Activated B cell treated with CpG ODN at 0.5 μM for 24 hours (primary cell): ENCODE results near the gene SEPTIN5. TPM values are rescaled to one million over a fixed set of nuclear protein-coding genes. Genes with fewer than 3 reads are reported as not detected.

Experiments
- ATAC-seq: fragments of 200-7000 bp; cut with Tn5 transposase; one replicate; pipeline ENCODE4 v1.10.0; 2021; ENCODE audit warnings: low read depth, mild to moderate bottlenecking, moderate library complexity
- CTCF ChIA-PET: fragments of 350-600 bp; sonication (Branson Sonifier 250); formaldehyde crosslinking; loops from one replicate; lab custom pipeline; 2021; ENCODE audit warnings: antibody characterized with exemption; lab: Charles Lee
- POLR2A ChIA-PET: fragments of 350-600 bp; sonication (Branson Sonifier 250); formaldehyde crosslinking; loops from one replicate; lab custom pipeline; 2021; ENCODE audit warnings: antibody characterized with exemption; lab: Charles Lee
- DNase-seq: peaks from one replicate; pipeline ENCODE4 v3.0.0; 2022
- H3K27ac Mint-ChIP-seq: one replicate; pipeline ENCODE4 v1.8.0; 2020; ENCODE audit warnings: mixed read lengths
- H3K27me3 Mint-ChIP-seq: one replicate; pipeline ENCODE4 v1.8.0; 2021; ENCODE audit warnings: mixed read lengths
- H3K36me3 Mint-ChIP-seq: one replicate; pipeline ENCODE4 v1.8.0; 2021; ENCODE audit warnings: low read depth, mixed read lengths
- H3K4me1 Mint-ChIP-seq: one replicate; pipeline ENCODE4 v1.8.0; 2021; ENCODE audit warnings: mixed read lengths
- H3K4me3 Mint-ChIP-seq: one replicate; pipeline ENCODE4 v1.8.0; 2020; ENCODE audit warnings: mild to moderate bottlenecking, mixed read lengths
- H3K9me3 Mint-ChIP-seq: one replicate; pipeline ENCODE4 v1.8.0; 2020; ENCODE audit warnings: mixed read lengths
- intact Hi-C: fragments of 100-400 bp; cut with micrococcal nuclease; formaldehyde crosslinking; loops from one replicate; pipeline ENCODE4 v1.15.1; 2024
- total RNA-seq: library from RNA; stranded (reverse); gene quantifications from 2 replicates; pipeline ENCODE4 v1.2.3, GENCODE V29; 2022
- TF ChIP-seq, protein P1 (sequence below): fragments of 200-600 bp; IDR thresholded peaks from one replicate; pipeline ENCODE4 v1.8.0; 2022; ENCODE audit warnings: antibody characterized with exemption, mild to moderate bottlenecking

The SEPTIN5 gene
- total RNA-seq, 1 donor from 2014 or later, result not detected

DNA sequence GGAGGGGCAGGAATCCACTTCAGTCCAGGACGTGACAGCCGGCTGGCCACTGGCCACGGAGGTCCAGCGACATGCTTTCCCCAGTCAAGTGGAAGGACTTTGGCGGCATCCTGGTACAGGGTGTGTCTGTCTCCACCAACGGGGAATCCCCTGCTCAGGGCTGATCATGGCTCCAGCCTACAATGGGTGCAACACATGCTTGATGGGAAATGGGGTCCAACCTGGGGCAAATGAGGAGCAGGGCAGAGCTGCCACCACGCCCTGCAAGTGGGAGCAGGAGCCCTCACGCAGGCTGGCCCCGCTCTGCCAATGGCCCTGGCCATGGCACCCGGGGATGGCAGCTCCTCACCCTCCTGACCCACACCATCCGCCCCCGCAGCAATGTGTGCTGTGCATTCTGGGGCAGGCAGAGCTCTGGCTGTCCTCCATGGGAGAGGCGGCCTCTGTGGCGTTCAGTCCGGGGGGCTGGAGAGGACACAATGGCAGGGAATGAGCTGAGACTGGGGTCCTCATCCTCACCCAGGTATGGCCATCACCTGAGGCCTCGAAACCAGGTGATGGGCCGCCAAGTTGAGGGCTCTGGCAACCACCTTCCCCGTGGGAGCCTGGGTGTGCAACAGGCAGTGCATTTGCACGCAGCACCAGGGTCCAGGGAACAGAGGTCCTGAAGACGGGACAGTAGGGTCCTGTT is 5.8 kb upstream of the SEPTIN5 start:
- peaks cover 9% of the 10 kb centered on the region for H3K27me3 Mint-ChIP-seq
- H3K4me3 Mint-ChIP-seq, result no peak overlapping the region
- ATAC-seq (no peak), DNase-seq (no peak)
- H3K27ac Mint-ChIP-seq, result no peak overlapping the region
- TF ChIP-seq, protein P1, sequence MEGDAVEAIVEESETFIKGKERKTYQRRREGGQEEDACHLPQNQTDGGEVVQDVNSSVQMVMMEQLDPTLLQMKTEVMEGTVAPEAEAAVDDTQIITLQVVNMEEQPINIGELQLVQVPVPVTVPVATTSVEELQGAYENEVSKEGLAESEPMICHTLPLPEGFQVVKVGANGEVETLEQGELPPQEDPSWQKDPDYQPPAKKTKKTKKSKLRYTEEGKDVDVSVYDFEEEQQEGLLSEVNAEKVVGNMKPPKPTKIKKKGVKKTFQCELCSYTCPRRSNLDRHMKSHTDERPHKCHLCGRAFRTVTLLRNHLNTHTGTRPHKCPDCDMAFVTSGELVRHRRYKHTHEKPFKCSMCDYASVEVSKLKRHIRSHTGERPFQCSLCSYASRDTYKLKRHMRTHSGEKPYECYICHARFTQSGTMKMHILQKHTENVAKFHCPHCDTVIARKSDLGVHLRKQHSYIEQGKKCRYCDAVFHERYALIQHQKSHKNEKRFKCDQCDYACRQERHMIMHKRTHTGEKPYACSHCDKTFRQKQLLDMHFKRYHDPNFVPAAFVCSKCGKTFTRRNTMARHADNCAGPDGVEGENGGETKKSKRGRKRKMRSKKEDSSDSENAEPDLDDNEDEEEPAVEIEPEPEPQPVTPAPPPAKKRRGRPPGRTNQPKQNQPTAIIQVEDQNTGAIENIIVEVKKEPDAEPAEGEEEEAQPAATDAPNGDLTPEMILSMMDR, result no peak
- intact Hi-C loops, result no loop called here
- POLR2A ChIA-PET, result no interaction called here
- no peaks in the 10 kb centered on the region for H3K9me3 Mint-ChIP-seq
- CTCF ChIA-PET, result no interaction called here
- H3K4me1 Mint-ChIP-seq, result no peaks in the 10 kb centered on the region
- H3K36me3 Mint-ChIP-seq, result no peaks in the 10 kb centered on the region

DNA sequence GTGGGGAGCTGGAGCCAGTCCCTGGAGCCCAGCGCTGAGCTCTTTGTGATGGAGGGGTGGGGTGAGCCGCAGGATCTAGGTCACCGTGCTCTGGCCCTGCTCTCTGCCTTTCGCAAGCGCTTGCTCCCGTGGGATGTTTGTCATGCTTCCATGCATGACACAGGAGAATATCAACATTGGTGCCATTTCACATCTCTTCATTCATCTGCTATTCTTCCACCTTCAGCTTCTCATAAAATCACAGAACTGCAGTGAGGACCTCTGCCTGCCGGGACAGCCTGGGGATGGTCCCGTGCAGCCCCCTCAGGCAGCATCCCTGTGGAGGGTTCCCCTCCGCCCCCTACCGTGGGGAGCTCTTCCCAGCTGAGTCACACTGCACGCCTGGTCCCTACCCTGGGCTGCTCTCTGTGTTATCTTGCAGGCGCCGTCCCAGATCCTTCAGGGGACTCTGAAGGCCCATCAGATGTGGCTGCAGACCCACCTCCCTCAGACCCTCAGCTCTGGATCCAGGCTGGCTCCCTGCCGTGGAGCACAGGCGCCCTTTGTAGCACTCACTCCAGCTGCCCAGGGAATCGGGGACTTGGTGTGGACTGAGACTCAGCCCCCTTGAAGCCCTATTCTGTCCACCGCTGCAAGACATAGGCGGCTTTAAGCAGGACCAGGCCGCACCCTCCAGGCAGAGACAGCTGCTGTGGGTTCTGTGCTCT is 5.1 kb upstream of the SEPTIN5 start:
- Mint-ChIP-seq H3K36me3 (no peaks in the 10 kb centered on the region), H3K4me1 (peaks cover 2% of the 10 kb centered on the region), H3K27ac (no peak overlapping the region), H3K9me3 (no peaks in the 10 kb centered on the region), H3K27me3 (peaks cover 12% of the 10 kb centered on the region), H3K4me3 (no peak overlapping the region)
- TF ChIP-seq, protein P1, result no peak
- ATAC-seq (no peak), DNase-seq (no peak)
- intact Hi-C loops, result no loop called here
- ChIA-PET CTCF (no interaction called here), POLR2A (no interaction called here)

DNA sequence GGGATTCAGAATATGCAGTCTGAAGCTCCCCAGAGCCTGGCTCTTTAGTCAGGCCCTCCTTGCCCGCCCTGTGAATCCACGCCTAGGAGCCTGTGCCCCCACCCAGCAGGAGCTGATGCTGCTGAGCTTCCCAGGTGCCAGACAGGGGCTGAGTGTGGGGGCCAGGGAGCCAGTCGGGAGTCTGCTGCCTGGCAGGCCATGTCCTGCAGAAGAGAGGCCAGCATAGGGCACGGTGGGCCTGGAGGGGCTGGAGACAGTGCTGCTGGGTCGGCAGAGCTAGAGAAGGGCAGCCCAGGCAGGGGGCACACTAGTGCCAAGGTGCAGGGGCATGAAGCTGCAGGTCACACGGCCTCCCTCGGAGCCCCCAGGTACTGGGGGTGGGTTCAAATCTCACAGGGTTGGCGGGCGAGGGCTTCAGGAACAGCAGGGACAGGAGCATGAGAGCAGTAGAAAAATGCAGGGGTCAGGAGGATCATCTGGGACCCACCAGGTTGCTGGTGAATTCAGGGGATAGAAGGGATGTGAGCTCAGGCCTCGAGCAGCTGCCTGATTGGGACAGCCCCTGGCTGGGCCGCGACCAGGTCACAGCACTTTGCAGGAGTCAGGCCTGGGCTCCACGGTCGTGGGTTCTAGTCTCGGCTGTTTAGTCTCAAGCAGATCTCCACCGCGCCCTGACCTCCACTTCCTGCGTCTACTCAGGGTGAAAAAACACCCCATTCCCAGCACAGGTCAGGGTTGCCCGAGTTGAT is 4.1 kb upstream of the SEPTIN5 start:
- H3K27ac Mint-ChIP-seq, result no peak overlapping the region
- no peaks in the 10 kb centered on the region for H3K36me3 Mint-ChIP-seq
- intact Hi-C loops, result no loop called here
- H3K27me3 Mint-ChIP-seq, result peaks cover 12% of the 10 kb centered on the region
- CTCF ChIA-PET, result no interaction called here
- TF ChIP-seq, protein P1, result no peak
- DNase-seq (no peak), ATAC-seq (no peak)
- POLR2A ChIA-PET, result no interaction called here
- H3K4me3 Mint-ChIP-seq, result no peak overlapping the region
- H3K9me3 Mint-ChIP-seq, result no peaks in the 10 kb centered on the region
- H3K4me1 Mint-ChIP-seq, result peaks cover 3% of the 10 kb centered on the region

DNA sequence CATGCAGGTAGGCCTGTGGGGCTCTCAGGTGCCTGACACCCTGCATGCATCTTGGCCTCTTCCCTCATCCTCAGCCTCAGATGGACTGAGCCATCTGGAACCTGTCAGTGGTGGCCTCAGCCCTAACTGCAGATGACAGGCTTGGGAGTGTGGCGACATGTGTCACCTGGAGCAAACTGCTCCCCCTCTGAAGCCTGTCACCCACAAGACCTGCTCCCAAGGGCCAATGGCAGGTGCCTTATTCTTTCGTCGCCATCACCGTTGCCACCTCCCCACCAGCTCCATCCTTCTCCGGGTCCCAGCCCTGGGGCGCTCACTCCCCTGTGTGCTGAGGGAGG is 3.6 kb upstream of the SEPTIN5 start:
- H3K9me3 Mint-ChIP-seq, result no peaks in the 10 kb centered on the region
- peaks cover 3% of the 10 kb centered on the region for H3K4me1 Mint-ChIP-seq
- intact Hi-C loops, result no loop called here
- H3K4me3 Mint-ChIP-seq, result no peak overlapping the region
- ChIA-PET POLR2A (no interaction called here), CTCF (no interaction called here)
- H3K27ac Mint-ChIP-seq, result no peak overlapping the region
- no peaks in the 10 kb centered on the region for H3K36me3 Mint-ChIP-seq
- TF ChIP-seq, protein P1, result no peak
- no peak for ATAC-seq
- no peak for DNase-seq
- peaks cover 14% of the 10 kb centered on the region for H3K27me3 Mint-ChIP-seq

DNA sequence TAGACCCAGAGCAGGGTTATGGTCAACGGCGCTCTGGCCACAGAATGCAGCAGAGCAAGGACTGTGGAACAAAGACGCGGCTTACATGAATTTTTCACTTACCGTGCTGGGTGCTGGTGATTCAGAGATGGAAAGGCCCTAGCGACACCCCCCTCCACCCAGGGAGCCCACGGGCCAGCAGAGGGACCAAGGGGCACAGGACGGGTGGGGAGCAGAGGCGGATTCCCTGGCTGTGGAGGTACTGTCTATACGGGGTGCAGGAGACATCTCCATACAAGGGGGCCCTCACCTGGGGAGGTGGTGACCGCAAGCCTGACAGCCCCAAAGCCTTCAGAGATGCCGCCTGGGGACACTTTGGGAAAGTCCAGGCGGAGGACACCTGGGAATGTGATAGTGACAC is 1.1 kb upstream of the SEPTIN5 start:
- no peak overlapping the region for H3K27ac Mint-ChIP-seq
- no peak for ATAC-seq
- DNase-seq, result no peak
- peak overlapping the region; percentile 67 for H3K4me3 Mint-ChIP-seq
- TF ChIP-seq, protein P1, result no peak
- no peaks in the 10 kb centered on the region for H3K9me3 Mint-ChIP-seq
- CTCF ChIA-PET, result no interaction called here
- peaks cover 21% of the 10 kb centered on the region for H3K27me3 Mint-ChIP-seq
- no peaks in the 10 kb centered on the region for H3K36me3 Mint-ChIP-seq
- peaks cover 6% of the 10 kb centered on the region for H3K4me1 Mint-ChIP-seq
- intact Hi-C loops, result no loop called here
- POLR2A ChIA-PET, result no interaction called here
